H9 (cell line): ENCODE data around the gene SLC25A48. TPM values are rescaled to one million over a fixed set of nuclear protein-coding genes. Genes with fewer than 3 reads are reported as not detected.

Experiments used
- DNase-seq: peaks from one replicate; pipeline ENCODE4 v3.0.0-alpha.2; 2017
- H2AFZ ChIP-seq: one replicate; pipeline ENCODE4 v1.6.1; 2013; ENCODE audit warnings: mild to moderate bottlenecking, low read length, control low read depth, moderate library complexity
- H2AK5ac ChIP-seq: 2 replicates; pipeline ENCODE4 v1.6.1; 2013; ENCODE audit warnings: low read length, control low read depth, mixed read lengths; ENCODE audit not compliant: insufficient read length
- H2BK120ac ChIP-seq: one replicate; pipeline ENCODE4 v1.6.1; 2013; ENCODE audit warnings: low read depth, mild to moderate bottlenecking, low read length, control low read depth, inconsistent platforms; ENCODE audit not compliant: poor library complexity, severe bottlenecking
- H2BK12ac ChIP-seq: 2 replicates; pipeline ENCODE4 v1.6.1; 2013; ENCODE audit warnings: low read length, control low read depth, mixed read lengths, low read depth; ENCODE audit not compliant: insufficient read length
- H2BK15ac ChIP-seq: 2 replicates; pipeline ENCODE4 v1.6.1; 2013; ENCODE audit warnings: low read depth, low read length, control low read depth
- H2BK20ac ChIP-seq: one replicate; pipeline ENCODE4 v1.6.1; 2013; ENCODE audit warnings: low read depth, mild to moderate bottlenecking, low read length, control low read depth, inconsistent platforms; ENCODE audit not compliant: poor library complexity, severe bottlenecking
- H2BK5ac ChIP-seq: 2 replicates; pipeline ENCODE4 v1.6.1; 2013; ENCODE audit warnings: low read length, control low read depth, mixed read lengths; ENCODE audit not compliant: insufficient read length
- H3K14ac ChIP-seq: 2 replicates; pipeline ENCODE4 v1.6.1; 2013; ENCODE audit warnings: low read length, control low read depth; ENCODE audit not compliant: insufficient read depth
- H3K18ac ChIP-seq: 2 replicates; pipeline ENCODE4 v1.6.1; 2013; ENCODE audit warnings: low read depth, mild to moderate bottlenecking, mixed read lengths, low read length, control low read depth; ENCODE audit not compliant: insufficient read length
- H3K23ac ChIP-seq: 2 replicates; pipeline ENCODE4 v1.6.1; 2013; ENCODE audit warnings: low read length, control low read depth, mixed read lengths, low read depth; ENCODE audit not compliant: insufficient read length
- H3K23me2 ChIP-seq: 2 replicates; pipeline ENCODE4 v1.6.1; 2013; ENCODE audit warnings: low read depth, mild to moderate bottlenecking, mixed read lengths, low read length, control low read depth; ENCODE audit not compliant: insufficient read length, poor library complexity, severe bottlenecking
- H3K27ac ChIP-seq: 2 replicates; pipeline ENCODE4 v1.5.1; 2013; ENCODE audit warnings: low read length, control low read depth, mixed read lengths, low read depth; ENCODE audit not compliant: insufficient read length
- H3K27me3 ChIP-seq: 2 replicates; pipeline ENCODE4 v1.6.1; 2013; ENCODE audit warnings: low read length, control low read depth, inconsistent platforms; ENCODE audit not compliant: insufficient read depth
- H3K4ac ChIP-seq: 2 replicates; pipeline ENCODE4 v1.6.1; 2013; ENCODE audit warnings: low read depth, mild to moderate bottlenecking, control low read depth, inconsistent platforms, low read length, moderate library complexity
- H3K4me1 ChIP-seq: 2 replicates; pipeline ENCODE4 v1.6.1; 2013; ENCODE audit warnings: low read length, control low read depth, inconsistent platforms; ENCODE audit not compliant: insufficient read depth
- H3K4me2 ChIP-seq: 2 replicates; pipeline ENCODE4 v1.6.1; 2013; ENCODE audit warnings: low read length, control low read depth, mixed read lengths; ENCODE audit not compliant: insufficient read length, insufficient read depth
- H3K56ac ChIP-seq: 2 replicates; pipeline ENCODE4 v1.6.1; 2013; ENCODE audit warnings: low read depth, mild to moderate bottlenecking, mixed read lengths, low read length, control low read depth; ENCODE audit not compliant: insufficient read length
- H3K79me1 ChIP-seq: 2 replicates; pipeline ENCODE4 v1.6.1; 2013; ENCODE audit warnings: low read depth, mild to moderate bottlenecking, moderate library complexity, low read length, control low read depth, inconsistent platforms; ENCODE audit not compliant: insufficient read depth, poor library complexity, severe bottlenecking
- H3K79me2 ChIP-seq: 2 replicates; pipeline ENCODE4 v1.6.1; 2013; ENCODE audit warnings: low read length, control low read depth, inconsistent platforms; ENCODE audit not compliant: insufficient read depth
- H3K9ac ChIP-seq: 2 replicates; pipeline ENCODE4 v1.6.1; 2013; ENCODE audit warnings: low read length, control low read depth, mixed read lengths; ENCODE audit not compliant: insufficient read length; ENCODE audit errors: extremely low read depth
- H3K9me3 ChIP-seq: one replicate; pipeline ENCODE4 v1.6.1; 2013; ENCODE audit warnings: low read depth, low read length, inconsistent platforms; ENCODE audit not compliant: control insufficient read depth
- H3T11ph ChIP-seq: one replicate; pipeline ENCODE4 v1.6.1; 2013; ENCODE audit warnings: mild to moderate bottlenecking, low read length, control low read depth, inconsistent platforms
- H4K20me1 ChIP-seq: one replicate; pipeline ENCODE4 v1.6.1; 2013; ENCODE audit not compliant: control insufficient read depth, insufficient read length, insufficient read depth
- H4K5ac ChIP-seq: 2 replicates; pipeline ENCODE4 v1.6.1; 2013; ENCODE audit warnings: low read depth, mild to moderate bottlenecking, mixed read lengths, low read length, control low read depth; ENCODE audit not compliant: insufficient read length
- H4K8ac ChIP-seq: replicated peaks from 2 replicates; pipeline ENCODE4 v1.6.1; 2013; ENCODE audit warnings: low read length, control low read depth, mixed read lengths, low read depth; ENCODE audit not compliant: insufficient read length
- H4K91ac ChIP-seq: 2 replicates; pipeline ENCODE4 v1.6.1; 2013; ENCODE audit warnings: low read depth, mild to moderate bottlenecking, moderate library complexity, mixed read lengths, low read length, control low read depth; ENCODE audit not compliant: insufficient read length
- H3K27ac Mint-ChIP-seq, 3 experiments: 2 replicates in 2 of 3; 3 replicates in 1 of 3; pipeline ENCODE4 v1.8.0; 2020 to 2021; ENCODE audit warnings: mixed read lengths in 3 of 3, mild to moderate bottlenecking in 1 of 3, moderate library complexity in 1 of 3
- H3K27me3 Mint-ChIP-seq: 2 replicates; pipeline ENCODE4 v1.8.0; 2021; ENCODE audit warnings: low read depth, mild to moderate bottlenecking, moderate library complexity, mixed read lengths
- H3K36me3 Mint-ChIP-seq, 3 experiments: 2 replicates in 2 of 3; 3 replicates in 1 of 3; pipeline ENCODE4 v1.8.0; 2020 to 2021; ENCODE audit warnings: low read depth in 3 of 3, mixed read lengths in 3 of 3; ENCODE audit not compliant: insufficient read depth in 1 of 3
- H3K4me1 Mint-ChIP-seq, 2 experiments: 2 replicates each; pipeline ENCODE4 v1.8.0; 2020; ENCODE audit warnings: mixed read lengths in 2 of 2
- H3K4me3 Mint-ChIP-seq, 2 experiments: 2 replicates in 1 of 2; 3 replicates in 1 of 2; pipeline ENCODE4 v1.8.0; 2020 to 2021; ENCODE audit warnings: mild to moderate bottlenecking in 2 of 2, mixed read lengths in 2 of 2, moderate library complexity in 1 of 2
- H3K9me3 Mint-ChIP-seq, 2 experiments: 2 replicates in 1 of 2; 3 replicates in 1 of 2; pipeline ENCODE4 v1.8.0; 2020; ENCODE audit warnings: mild to moderate bottlenecking in 2 of 2, mixed read lengths in 2 of 2, moderate library complexity in 1 of 2
- CTCF ChIP-seq: fragments of 200-600 bp; sonication (generic); conservative IDR thresholded peaks from 3 replicates; pipeline ENCODE4 v1.8.0; 2021; ENCODE audit warnings: antibody characterized with exemption, mild to moderate bottlenecking
- WGBS: extraction: QIAGEN DNeasy Blood & Tissue Kit; methylation state at CpG from one replicate; pipeline ENCODE4 v1.1.7; 2013; ENCODE audit warnings: missing lambda C conversion rate, low lambda C conversion rate, mixed read lengths; ENCODE audit not compliant: insufficient read length; ENCODE audit errors: extremely low coverage; 5-methylcytosine and 5-hydroxymethylcytosine counted together
- total RNA-seq: library from RNA; stranded (reverse); gene quantifications from 2 replicates; pipeline ENCODE4 v1.2.1, GENCODE V29; 2021

The SLC25A48 gene
- total RNA-seq, 1 experiment from 2014 or later: 0.66 TPM

GRCh38 chr5:135800656-135801055 is 33.8 kb upstream of the SLC25A48 start:
- Histone ChIP-seq H3K56ac (no peak overlapping the region), H2BK20ac (no peak overlapping the region), H2AFZ (no peak overlapping the region), H3K79me1 (no peaks in the 10 kb centered on the region), H3K18ac (no peak overlapping the region), H3K4ac (no peak overlapping the region), H3K14ac (no peak overlapping the region), H2BK12ac (no peak overlapping the region), H3K27ac (no peak overlapping the region), H2AK5ac (no peak overlapping the region), H2BK120ac (no peak overlapping the region), H3K23me2 (no peaks in the 10 kb centered on the region), H4K20me1 (no peaks in the 10 kb centered on the region), H4K5ac (no peak overlapping the region), H2BK5ac (no peak overlapping the region), H3K4me1 (no peaks in the 10 kb centered on the region), H3K9ac (no peak overlapping the region), H3K23ac (no peak overlapping the region), H3K4me2 (no peak overlapping the region), H4K8ac (no peak overlapping the region), H2BK15ac (no peak overlapping the region), H4K91ac (no peak overlapping the region), H3T11ph (no peak overlapping the region), H3K9me3 (no peaks in the 10 kb centered on the region), H3K79me2 (no peaks in the 10 kb centered on the region), H3K27me3 (no peaks in the 10 kb centered on the region)
- Mint-ChIP-seq H3K27ac (no peak overlapping the region), H3K36me3 (no peaks in the 10 kb centered on the region), H3K27me3 (peaks cover 20% of the 10 kb centered on the region), H3K4me3 (no peak overlapping the region), H3K4me1 (no peaks in the 10 kb centered on the region), H3K9me3 (no peaks in the 10 kb centered on the region)
- no peak for TF ChIP-seq CTCF
- no CpG with 5 or more reads among the region's 10 CpGs for whole genome bisulfite sequencing
- DNase-seq: no peak
